T-helper 17 cell (primary cell): ENCODE data around the gene GJB6. TPM values are rescaled to one million over a fixed set of nuclear protein-coding genes. Genes with fewer than 3 reads are reported as not detected.

ENCODE experiments used
- ATAC-seq: fragments of 150-1000 bp; cut with Tn5 transposase; 2 replicates; pipeline ENCODE4 v1.10.0; 2021; ENCODE audit warnings: mild to moderate bottlenecking, moderate library complexity
- DNase-seq, 3 donors: peaks; one replicate each; pipeline versions ENCODE4 v3.0.0 to v3.0.0-alpha.2; 2020 to 2021
- H3K9me3 ChIP-seq: one replicate; pipeline ENCODE4 v1.7.0; 2013; ENCODE audit warnings: low read length, mild to moderate bottlenecking; ENCODE audit not compliant: control insufficient read depth, poor library complexity, severe bottlenecking
- H3K27ac Mint-ChIP-seq: one replicate; pipeline ENCODE4 v1.8.0; 2022; ENCODE audit warnings: mild to moderate bottlenecking, moderate library complexity, mixed read lengths
- H3K27me3 Mint-ChIP-seq: one replicate; pipeline ENCODE4 v1.8.0; 2022; ENCODE audit warnings: mixed read lengths
- H3K36me3 Mint-ChIP-seq: one replicate; pipeline ENCODE4 v1.8.0; 2022; ENCODE audit warnings: low read depth, mixed read lengths
- H3K4me1 Mint-ChIP-seq: one replicate; pipeline ENCODE4 v1.8.0; 2022; ENCODE audit warnings: mild to moderate bottlenecking, mixed read lengths
- H3K4me3 Mint-ChIP-seq: one replicate; pipeline ENCODE4 v1.8.0; 2022; ENCODE audit warnings: mild to moderate bottlenecking, moderate library complexity, mixed read lengths
- total RNA-seq, 4 donors: library from RNA in 2 of 4; stranded (reverse) in 2 of 4; gene quantifications; one replicate each; pipeline ENCODE4 v1.2.3 and lab custom pipeline; 2022 to 2026

Gene GJB6
- total RNA-seq, 2 donors from 2014 or later = 1.3 to 3.3 TPM

GRCh38 chr13:20190481-20191310 is 41.4 kb downstream of the GJB6 start:
- peaks cover 50% of the 10 kb centered on the region for H3K27me3 Mint-ChIP-seq
- no peak overlapping the region for H3K27ac Mint-ChIP-seq
- no peak for ATAC-seq
- H3K36me3 Mint-ChIP-seq = peaks cover 8% of the 10 kb centered on the region
- peaks cover 22% of the 10 kb centered on the region for H3K4me1 Mint-ChIP-seq
- H3K4me3 Mint-ChIP-seq = no peak overlapping the region
- no peak for DNase-seq
- H3K9me3 ChIP-seq = no peaks in the 10 kb centered on the region

GRCh38 chr13:20190076-20190475 is 42.0 kb downstream of the GJB6 start:
- no peak for DNase-seq
- peaks cover 44% of the 10 kb centered on the region for H3K27me3 Mint-ChIP-seq
- peaks cover 22% of the 10 kb centered on the region for H3K4me1 Mint-ChIP-seq
- H3K4me3 Mint-ChIP-seq = no peak overlapping the region
- peaks cover 7% of the 10 kb centered on the region for H3K36me3 Mint-ChIP-seq
- H3K27ac Mint-ChIP-seq = no peak overlapping the region
- no peak for ATAC-seq
- H3K9me3 ChIP-seq = no peaks in the 10 kb centered on the region

- no peak for DNase-seq
- H3K4me3 Mint-ChIP-seq = no peak overlapping the region
- H3K36me3 Mint-ChIP-seq = peaks cover 2% of the 10 kb centered on the region
Observed at GRCh38 chr13:20188667-20189553, 43.2 kb downstream of the GJB6 start.

GRCh38 chr13:20186771-20187170 is 45.3 kb downstream of the GJB6 start:
- no peak for DNase-seq
- Mint-ChIP-seq H3K4me3 (no peak overlapping the region), H3K4me1 (peaks cover 2% of the 10 kb centered on the region), H3K27ac (no peak overlapping the region), H3K27me3 (peaks cover 42% of the 10 kb centered on the region), H3K36me3 (peaks cover 2% of the 10 kb centered on the region)
- no peak for ATAC-seq
- H3K9me3 ChIP-seq = no peaks in the 10 kb centered on the region

More at GRCh38 chr13:20188667-20189553, 43.2 kb downstream of the GJB6 start:
- Mint-ChIP-seq H3K27ac (no peak overlapping the region), H3K4me1 (peaks cover 11% of the 10 kb centered on the region), H3K27me3 (peaks cover 41% of the 10 kb centered on the region)
- H3K9me3 ChIP-seq = no peaks in the 10 kb centered on the region
- no peak for ATAC-seq

DNA sequence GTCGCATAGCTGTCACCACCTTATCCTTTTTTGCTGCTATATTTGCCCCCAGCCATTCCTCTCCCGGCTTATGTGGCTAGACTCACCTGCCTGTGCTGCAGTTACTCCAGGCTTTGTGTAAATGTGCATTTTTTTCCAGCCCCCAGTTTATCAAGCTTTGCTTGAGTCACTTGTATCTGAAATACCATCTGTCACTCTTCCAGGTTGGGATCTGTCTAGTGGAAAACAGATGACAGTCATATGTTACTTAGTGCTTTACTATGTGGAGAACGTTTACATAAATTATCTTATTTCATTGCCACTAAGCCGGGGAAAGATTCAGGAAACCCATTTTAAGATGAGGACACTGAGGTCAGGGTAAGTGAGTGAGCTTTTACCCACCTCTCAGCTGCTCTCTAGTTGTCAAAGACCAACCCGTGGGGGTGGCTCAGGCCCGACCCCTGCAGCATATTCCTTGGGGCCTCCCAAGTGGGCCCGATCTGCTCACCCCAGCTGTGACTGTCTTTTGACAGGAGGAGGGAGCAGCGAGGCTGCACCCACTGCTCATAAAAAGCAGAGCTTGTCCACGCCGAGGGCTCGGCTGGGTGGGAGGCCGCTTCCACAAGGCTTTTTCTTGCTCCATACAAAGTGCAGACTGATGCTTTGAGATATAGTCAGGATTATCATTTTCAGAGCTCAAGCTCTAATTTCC is 46.6 kb downstream of the GJB6 start:
- no peaks in the 10 kb centered on the region for H3K4me1 Mint-ChIP-seq
- DNase-seq (no peak), ATAC-seq (no peak)
- no peaks in the 10 kb centered on the region for H3K36me3 Mint-ChIP-seq
- no peak overlapping the region for H3K27ac Mint-ChIP-seq
- H3K4me3 Mint-ChIP-seq = no peak overlapping the region
- H3K27me3 Mint-ChIP-seq = peaks cover 42% of the 10 kb centered on the region
- H3K9me3 ChIP-seq = no peaks in the 10 kb centered on the region

GRCh38 chr13:20182231-20182846 is 49.8 kb downstream of the GJB6 start:
- Mint-ChIP-seq H3K4me3 (no peak overlapping the region), H3K4me1 (no peaks in the 10 kb centered on the region), H3K27me3 (peaks cover 63% of the 10 kb centered on the region), H3K27ac (no peak overlapping the region), H3K36me3 (peaks cover 7% of the 10 kb centered on the region)
- DNase-seq (peak in 1 of 3 donors; percentile 24), ATAC-seq (peak; percentile 100)
- no peaks in the 10 kb centered on the region for H3K9me3 ChIP-seq

DNA sequence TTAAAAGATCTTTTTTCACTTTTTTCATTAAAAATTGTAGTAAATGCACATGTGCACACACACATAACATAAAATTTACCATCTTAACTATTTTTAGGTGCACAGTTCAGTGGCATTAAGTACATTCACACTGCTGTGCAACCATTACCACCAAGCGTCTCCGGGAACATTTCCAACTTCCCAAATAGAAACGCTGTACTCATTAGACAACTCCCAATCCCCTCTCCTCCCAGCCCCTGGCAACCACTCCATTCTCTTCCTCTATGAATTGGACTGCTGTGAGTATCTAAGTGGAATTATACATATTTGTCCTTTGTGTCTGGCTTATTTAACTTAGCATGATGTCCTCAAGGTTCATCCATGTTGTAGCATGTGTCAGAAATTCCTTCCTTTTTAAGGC is 50.9 kb downstream of the GJB6 start:
- Mint-ChIP-seq H3K27ac (no peak overlapping the region), H3K27me3 (peaks cover 74% of the 10 kb centered on the region), H3K36me3 (peaks cover 7% of the 10 kb centered on the region), H3K4me1 (no peaks in the 10 kb centered on the region), H3K4me3 (no peak overlapping the region)
- ATAC-seq (no peak), DNase-seq (no peak)
- no peaks in the 10 kb centered on the region for H3K9me3 ChIP-seq

- no peaks in the 10 kb centered on the region for H3K9me3 ChIP-seq
- H3K4me3 Mint-ChIP-seq = no peak overlapping the region
- no peak overlapping the region for H3K27ac Mint-ChIP-seq
- ATAC-seq (no peak), DNase-seq (no peak)
- peaks cover 7% of the 10 kb centered on the region for H3K36me3 Mint-ChIP-seq
- peaks cover 95% of the 10 kb centered on the region for H3K27me3 Mint-ChIP-seq
- peaks cover 8% of the 10 kb centered on the region for H3K4me1 Mint-ChIP-seq
Observed at GRCh38 chr13:20178156-20178555, 54.0 kb downstream of the GJB6 start.

- H3K27me3 Mint-ChIP-seq = peaks cover 96% of the 10 kb centered on the region
Observed at GRCh38 chr13:20177049-20177831, 54.9 kb downstream of the GJB6 start.

GRCh38 chr13:20175907-20176652 is 56.0 kb downstream of the GJB6 start:
- no peak for DNase-seq
- H3K4me1 Mint-ChIP-seq = peaks cover 8% of the 10 kb centered on the region
- peaks cover 7% of the 10 kb centered on the region for H3K36me3 Mint-ChIP-seq
- H3K27ac Mint-ChIP-seq = no peak overlapping the region
- no peak overlapping the region for H3K4me3 Mint-ChIP-seq
- H3K27me3 Mint-ChIP-seq = peaks cover 98% of the 10 kb centered on the region
- ATAC-seq = no peak
- no peaks in the 10 kb centered on the region for H3K9me3 ChIP-seq

More at GRCh38 chr13:20177049-20177831, 54.9 kb downstream of the GJB6 start:
- no peak overlapping the region for H3K4me3 Mint-ChIP-seq
- DNase-seq (no peak), ATAC-seq (no peak)
- no peaks in the 10 kb centered on the region for H3K9me3 ChIP-seq
- H3K36me3 Mint-ChIP-seq = peaks cover 7% of the 10 kb centered on the region
- H3K4me1 Mint-ChIP-seq = peaks cover 8% of the 10 kb centered on the region
- H3K27ac Mint-ChIP-seq = no peak overlapping the region

DNA sequence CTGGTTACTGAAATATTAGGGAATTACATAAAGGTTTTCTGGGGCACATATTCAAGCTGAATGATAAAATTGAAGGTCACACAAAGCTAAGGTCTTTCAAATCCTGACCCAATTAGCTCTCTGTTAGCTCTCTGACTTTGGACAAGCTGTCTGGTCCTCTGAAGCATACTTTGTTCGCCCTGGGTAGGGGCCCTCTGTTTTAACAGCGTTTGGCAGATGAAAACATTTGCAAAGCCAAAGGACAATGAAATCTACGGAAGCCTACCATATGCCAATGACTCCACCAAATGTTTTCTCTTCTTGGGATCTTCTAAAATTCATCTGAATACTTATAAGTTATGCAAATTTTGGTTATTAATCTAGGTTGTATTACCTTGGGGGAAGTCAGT is 56.7 kb downstream of the GJB6 start:
- H3K4me3 Mint-ChIP-seq = peak overlapping the region; percentile 41
- H3K4me1 Mint-ChIP-seq = peaks cover 8% of the 10 kb centered on the region
- H3K36me3 Mint-ChIP-seq = peaks cover 7% of the 10 kb centered on the region

More for the DNA sequence above, 56.7 kb downstream of the GJB6 start:
- no peak overlapping the region for H3K27ac Mint-ChIP-seq
- H3K9me3 ChIP-seq = no peaks in the 10 kb centered on the region
- DNase-seq (no peak), ATAC-seq (no peak)
- H3K27me3 Mint-ChIP-seq = peaks cover 98% of the 10 kb centered on the region
